Vagina (tissue), 2 donors: Measurements from ENCODE around the gene SMG7.

Source experiments
- CTCF ChIP-seq, 3 experiments: fragments of 450-650 bp in 2 of 3; fragments of 200-600 bp in 1 of 3; sonication (generic) in 1 of 3; IDR thresholded peaks; one replicate each; pipeline ENCODE4 v1.5.1; 2017 to 2019; ENCODE audit warnings: antibody characterized with exemption in 3 of 3, mild to moderate bottlenecking in 2 of 3, moderate library complexity in 2 of 3
- POLR2A ChIP-seq, 2 donors: fragments of 450-650 bp; IDR thresholded peaks; one replicate each; pipeline ENCODE4 v1.6.1; 2017; ENCODE audit warnings: antibody characterized with exemption in 2 of 2, mild to moderate bottlenecking in 2 of 2, moderate library complexity in 2 of 2
- POLR2AphosphoS5 ChIP-seq, 2 donors: sonication (generic); formaldehyde crosslinking; IDR thresholded peaks; one replicate each; pipeline ENCODE4 v1.9.0; 2017; ENCODE audit warnings: antibody characterized with exemption in 2 of 2, mild to moderate bottlenecking in 2 of 2, low read depth in 1 of 2; ENCODE audit not compliant: insufficient read depth in 1 of 2

GRCh38 chr1:183493540-183494245, 21.4 kb downstream of the SMG7 start:
- TF ChIP-seq CTCF (IDR thresholded peaks at IDR 0.05), result no peak
- TF ChIP-seq POLR2A (IDR thresholded peaks at IDR 0.05), result no peak
- no peak for TF ChIP-seq POLR2AphosphoS5 (IDR thresholded peaks at IDR 0.05; ENCODE audit: insufficient read depth in 1 of 2, low read depth in 1 of 2)
